KG1 (cell line): ENCODE results near the gene TCF4.

ENCODE experiments used
- DNase-seq: peaks from one replicate; lab custom pipeline; 2025; lab: John Stamatoyannopoulos, UW

TCF4 gene

GRCh38 chr18:55289775-55290174 lies 298.2 kb downstream of the TCF4 start:
- DNase-seq = no peak

DNA sequence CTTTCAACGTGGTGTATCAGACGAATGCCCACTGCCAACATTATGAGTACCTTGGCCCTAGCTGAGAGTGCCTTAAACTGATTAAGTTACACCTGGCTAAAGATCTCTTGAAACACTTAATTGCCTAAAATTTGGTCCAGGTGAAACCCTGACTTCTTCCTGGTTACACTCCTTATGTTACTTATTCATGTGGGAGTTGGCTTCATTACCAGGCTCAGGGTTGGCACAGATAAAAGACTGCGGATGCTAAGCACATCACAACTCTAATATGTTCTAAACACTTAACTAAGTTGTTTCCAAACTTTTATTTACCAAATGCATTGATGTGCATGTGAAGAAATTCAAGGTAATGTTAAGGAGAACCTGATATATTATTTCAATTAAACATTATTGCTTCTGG lies 298.9 kb downstream of the TCF4 start:
- DNase-seq = no peak

- DNase-seq = no peak
Observed at GRCh38 chr18:55287935-55288868, 299.8 kb downstream of the TCF4 start.

- DNase-seq = no peak
Observed at GRCh38 chr18:55287149-55287806, 300.7 kb downstream of the TCF4 start.

DNA sequence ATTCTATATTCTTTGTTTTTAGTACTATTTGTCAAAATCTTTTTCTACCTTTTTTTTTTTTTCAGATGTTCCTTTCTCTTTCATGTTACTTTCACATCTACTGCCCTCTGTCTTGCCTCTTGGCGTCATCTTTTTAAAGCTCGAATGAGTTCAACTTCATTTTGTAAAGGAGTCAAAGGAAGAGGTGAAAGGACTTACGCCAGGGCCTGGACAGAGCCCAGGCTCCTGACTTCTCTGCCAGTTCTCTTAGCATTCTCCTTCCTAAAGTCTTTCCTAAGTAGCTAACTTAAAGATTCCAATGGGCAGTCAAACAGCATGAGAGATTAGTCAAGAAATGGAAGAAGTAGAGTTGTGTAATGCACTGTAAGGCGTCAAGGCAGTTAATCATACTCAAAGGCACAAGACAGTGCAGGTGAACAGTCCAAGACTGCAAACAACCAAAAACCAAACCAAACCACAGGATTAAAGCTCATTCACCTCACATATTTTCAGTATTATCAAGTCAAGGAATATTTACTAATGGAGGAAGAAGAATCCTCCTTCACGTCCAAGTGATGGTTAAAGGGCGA lies 301.7 kb downstream of the TCF4 start:
- DNase-seq = no peak

GRCh38 chr18:55284614-55285013 lies 303.4 kb downstream of the TCF4 start:
- no peak for DNase-seq

GRCh38 chr18:55283309-55283708 lies 304.7 kb downstream of the TCF4 start:
- no peak for DNase-seq

GRCh38 chr18:55280503-55280902 lies 307.5 kb downstream of the TCF4 start:
- DNase-seq = no peak

DNA sequence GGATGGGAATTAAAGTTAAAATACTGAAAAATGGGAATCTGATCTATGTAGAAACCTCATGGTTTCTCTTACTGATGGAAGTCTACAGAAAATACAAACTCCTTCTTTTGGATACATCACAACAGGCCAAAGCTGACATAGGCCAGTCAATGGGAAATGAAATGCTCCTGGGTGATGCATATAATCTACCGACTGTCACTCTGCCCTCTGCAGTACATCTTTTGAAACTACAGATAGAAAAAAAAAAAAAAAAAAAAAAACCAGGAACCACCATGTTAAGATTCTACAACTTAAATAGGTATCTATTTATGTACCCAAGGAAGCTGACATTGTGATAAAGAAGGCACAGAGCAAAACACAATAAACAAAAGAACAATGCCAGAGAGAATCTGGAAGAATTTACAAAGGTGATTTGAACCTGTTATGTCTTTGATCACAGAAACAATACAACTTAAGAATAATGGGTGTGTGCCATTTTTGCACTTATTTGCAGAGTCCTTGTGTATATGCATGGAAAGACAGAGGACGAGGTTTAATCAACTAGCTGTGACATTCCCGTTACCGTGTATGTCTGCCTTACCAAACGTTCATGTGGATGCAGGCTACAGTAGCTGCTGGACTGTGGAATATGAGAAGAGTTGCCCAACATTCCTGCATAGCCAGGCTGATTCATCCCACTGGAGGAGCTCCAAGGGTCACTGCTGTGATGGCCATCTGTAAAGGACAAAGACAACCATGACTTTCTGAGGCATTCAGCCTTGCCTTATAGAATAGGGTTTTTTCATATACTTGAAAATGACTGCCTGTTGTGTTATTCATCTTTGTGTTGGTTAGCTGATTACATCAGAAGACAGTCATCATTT lies 312.7 kb downstream of the TCF4 start:
- no peak for DNase-seq

DNA sequence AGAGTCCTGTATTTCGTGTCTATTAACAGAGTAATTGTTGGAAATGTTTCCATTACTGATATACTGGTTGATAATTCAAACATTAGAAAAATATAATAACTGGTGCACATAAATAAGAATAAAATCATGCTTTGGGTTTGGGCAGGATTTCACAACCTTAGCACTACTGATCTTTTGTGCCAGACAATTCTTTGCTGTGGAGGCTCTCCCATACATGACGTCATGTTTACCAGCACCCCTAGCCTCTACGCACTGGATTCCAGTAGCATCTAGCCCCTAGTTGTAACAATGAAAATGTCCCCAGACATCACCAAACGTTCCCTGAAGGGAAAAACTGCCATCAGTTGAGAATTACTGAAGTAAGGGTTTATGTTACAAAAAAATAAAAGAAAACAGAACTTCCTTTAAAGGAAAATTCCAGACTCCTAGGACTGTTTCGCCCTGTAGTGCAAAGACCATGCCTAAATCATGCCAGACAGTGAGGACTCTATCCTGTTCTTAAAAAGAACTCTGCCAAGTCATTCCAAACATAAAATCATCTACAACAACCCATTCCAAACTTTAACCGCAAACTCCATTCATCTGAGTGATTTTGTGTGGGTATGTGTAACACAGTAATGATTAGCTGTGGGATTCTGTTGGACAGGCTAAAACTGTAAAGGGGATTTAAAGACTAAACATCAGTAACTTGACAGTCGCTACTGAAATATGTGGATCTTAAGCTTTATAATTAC lies 315.3 kb downstream of the TCF4 start:
- no peak for DNase-seq

DNA sequence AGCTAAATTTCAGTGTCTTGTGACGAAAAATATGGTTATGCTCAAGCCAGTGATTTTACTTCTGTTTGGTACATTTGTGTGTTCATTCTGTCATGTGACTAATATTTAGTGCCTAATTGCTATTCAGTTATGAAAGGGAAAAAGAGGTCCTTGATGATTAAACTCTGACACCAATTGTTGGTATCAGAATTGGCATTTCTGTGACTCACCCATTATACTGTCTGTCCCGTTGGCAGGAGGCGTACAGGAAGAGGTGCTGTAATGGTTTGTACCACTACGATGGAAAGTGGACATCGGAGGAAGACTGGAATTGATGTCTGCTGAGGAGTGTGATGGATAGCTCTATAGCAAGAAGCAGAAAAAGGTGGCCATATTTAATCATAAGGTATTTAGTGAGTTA lies 318.4 kb downstream of the TCF4 start:
- DNase-seq = no peak

- no peak for DNase-seq
Observed at GRCh38 chr18:55268628-55269275, 319.2 kb downstream of the TCF4 start.

GRCh38 chr18:55268151-55268601 lies 319.8 kb downstream of the TCF4 start:
- DNase-seq = no peak

DNA sequence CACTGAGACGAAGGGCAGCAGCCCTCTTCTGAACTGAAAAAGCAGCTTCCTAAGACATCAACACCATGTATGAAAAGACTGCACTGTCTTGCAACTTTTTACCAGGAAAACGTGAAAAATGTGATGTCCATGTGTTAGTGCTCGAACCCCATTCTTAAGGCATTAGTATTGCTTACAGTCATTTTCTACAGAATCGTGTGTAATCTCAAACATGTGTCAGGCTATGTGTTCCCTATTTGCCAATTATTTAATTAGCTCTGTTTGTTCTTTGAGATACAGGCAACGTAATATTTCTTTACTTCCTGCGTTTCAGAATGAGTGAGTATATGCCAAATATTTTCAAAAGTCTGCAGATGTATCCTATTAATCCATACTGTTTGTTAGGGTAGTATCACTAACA lies 321.0 kb downstream of the TCF4 start:
- DNase-seq = no peak

- no peak for DNase-seq
Observed at GRCh38 chr18:55265984-55266383, 322.0 kb downstream of the TCF4 start.

DNA sequence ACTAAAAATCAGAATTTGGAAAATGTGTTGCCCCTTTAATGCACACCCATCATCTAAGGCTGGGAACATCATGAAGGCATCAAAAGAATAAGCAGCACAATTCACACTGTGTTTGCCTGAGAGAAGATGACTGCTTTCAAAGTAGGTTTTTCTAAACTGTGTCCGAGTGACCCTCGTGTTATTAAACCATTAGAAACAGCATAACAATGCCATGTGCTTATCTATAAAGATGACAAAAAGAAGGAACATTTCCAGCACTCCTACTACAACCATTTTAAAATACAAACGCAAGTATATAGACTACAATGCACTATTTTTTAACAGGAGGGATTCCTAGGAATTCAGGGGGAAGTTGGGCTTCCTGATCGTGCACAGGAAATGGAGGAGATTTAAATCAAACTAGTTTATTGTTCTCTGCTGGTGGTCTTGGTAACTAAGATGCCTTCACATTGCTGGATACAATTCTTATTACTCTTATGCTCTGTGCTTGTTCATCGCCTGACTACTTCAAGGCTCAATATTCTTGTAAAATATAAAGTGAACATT lies 322.8 kb downstream of the TCF4 start:
- DNase-seq = no peak

- no peak for DNase-seq
Observed at GRCh38 chr18:55264108-55264507, 323.9 kb downstream of the TCF4 start.

DNA sequence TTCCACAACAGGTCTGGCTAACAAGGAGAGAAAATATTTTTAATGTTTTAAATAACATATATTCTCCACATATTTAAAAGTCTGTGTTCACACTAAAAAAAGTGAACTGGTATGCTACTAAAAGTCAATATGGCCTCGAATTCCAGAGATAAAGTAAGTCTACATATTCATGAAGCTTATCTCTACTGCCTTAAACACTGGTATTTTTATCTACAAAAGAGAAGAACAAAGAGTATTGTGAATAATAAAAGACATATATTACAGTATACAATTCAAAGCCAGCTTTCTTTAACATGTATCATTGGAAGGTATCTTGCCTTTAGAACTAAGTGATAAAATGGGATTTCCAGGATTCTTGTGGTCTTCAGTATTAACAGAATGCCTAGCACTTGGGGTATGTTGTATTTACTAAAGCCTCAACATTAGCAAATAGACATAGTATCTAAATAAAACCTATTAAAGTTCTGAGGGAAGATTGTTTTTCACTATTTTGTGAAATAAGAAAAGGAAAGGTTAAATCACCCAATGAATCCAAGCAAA lies 325.9 kb downstream of the TCF4 start:
- no peak for DNase-seq

GRCh38 chr18:55261253-55261652 lies 326.7 kb downstream of the TCF4 start:
- no peak for DNase-seq

DNA sequence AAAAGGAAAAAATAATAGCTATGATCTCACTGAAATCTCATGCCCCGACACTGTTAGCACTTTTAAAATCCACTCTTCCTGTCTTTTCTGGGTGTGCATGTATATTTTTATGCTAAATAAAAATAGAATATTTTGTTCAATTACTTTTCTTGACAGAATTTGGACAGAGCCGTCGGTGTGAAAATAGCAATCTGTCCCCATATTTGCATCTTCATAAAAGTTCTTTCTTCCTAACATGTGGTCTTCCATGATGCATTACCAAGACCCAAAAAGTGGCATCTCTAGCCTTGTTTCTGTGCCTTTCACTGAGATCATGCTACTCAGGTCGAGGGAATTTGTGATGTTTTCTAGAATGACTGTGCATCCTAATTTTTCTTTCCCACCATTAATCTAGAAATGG lies 329.9 kb downstream of the TCF4 start:
- DNase-seq = no peak
